Measurements from ENCODE around the gene FOXO3.

- no peak for TF ChIP-seq CTCF (optimal IDR thresholded peaks at IDR 0.05 in 1 of 3, IDR thresholded peaks at IDR 0.05 in 1 of 3, conservative IDR thresholded peaks at IDR 0.05 in 1 of 3; ENCODE audit: extremely low read depth in 1 of 3, insufficient read depth in 2 of 3, low read length in 3 of 3)
- no peak for TF ChIP-seq EZH2 (IDR thresholded peaks at IDR 0.05; ENCODE audit: low read length)
Observed at GRCh38 chr6:108714101-108714765, 153.5 kb downstream of the FOXO3 start.
